A549 (cell line): ENCODE results near the gene SLC6A19.

Experiments
- CBX8 ChIP-seq: fragments of 200-600 bp; sonication (generic); IDR thresholded peaks from 2 replicates; pipeline ENCODE4 v1.6.1; 2016
- JUNB ChIP-seq: fragments of >200 bp; sonication (Bioruptor Twin); formaldehyde crosslinking; IDR thresholded peaks from 2 replicates; pipeline ENCODE4 v1.6.1; 2016
- POLR2A ChIP-seq: IDR thresholded peaks from 2 replicates; pipeline ENCODE4 v1.6.1; 2012; ENCODE audit warnings: mild to moderate bottlenecking, low read length

DNA sequence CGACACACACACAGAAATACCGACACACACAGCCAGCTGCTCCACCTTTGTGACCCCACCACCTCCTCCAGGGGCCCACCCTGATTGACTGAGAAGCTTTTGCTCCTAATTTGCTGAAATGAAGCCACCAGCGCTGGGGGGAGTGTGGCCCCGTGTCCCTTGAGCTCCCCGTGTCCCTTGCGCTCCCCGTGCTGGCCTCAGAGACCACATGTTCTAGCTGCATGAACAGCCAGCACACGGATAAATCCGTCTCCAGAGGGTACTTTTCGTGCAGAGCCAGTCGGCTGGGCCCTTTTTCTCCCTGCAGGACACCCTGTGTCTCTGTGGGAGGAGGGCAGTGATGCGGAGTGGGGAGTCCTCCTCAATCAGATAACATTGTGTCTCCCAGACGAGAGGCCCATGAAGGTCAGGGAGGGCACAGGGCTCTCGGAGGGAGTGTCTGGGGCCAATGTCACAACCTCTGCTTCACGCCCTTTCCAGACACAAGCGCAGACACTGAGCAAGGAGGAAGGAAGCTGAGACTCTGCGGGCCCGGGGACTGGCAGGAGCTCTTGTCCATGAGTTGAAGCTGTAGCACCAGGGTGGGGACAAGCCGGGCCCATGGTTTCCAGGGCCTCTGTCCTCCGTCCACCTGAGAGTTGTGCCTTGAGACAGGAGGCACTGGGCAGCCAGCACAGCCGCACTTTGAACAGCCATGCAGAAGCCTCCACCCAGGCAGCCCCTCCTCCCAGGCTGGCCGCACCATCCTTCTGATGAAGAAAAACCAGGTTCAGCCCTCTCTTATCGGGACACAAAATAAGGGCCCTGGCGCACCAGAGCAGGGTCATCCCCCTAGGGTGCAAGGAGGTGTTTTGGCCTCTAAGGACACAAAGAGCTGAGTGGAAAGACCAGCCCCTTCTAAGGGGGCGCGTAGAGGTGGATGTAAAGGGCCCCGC is 36.4 kb upstream of the SLC6A19 start:
- TF ChIP-seq JUNB (no peak), CBX8 (no peak), POLR2A (no peak)
